Fibroblast of lung (primary cell): Measurements from ENCODE around the gene CPNE4. TPM values are rescaled to one million over a fixed set of nuclear protein-coding genes. Genes with fewer than 3 reads are reported as not detected.

ENCODE experiments used
- DNase-seq, 2 donors: peaks; one replicate each; pipeline versions ENCODE4 v3.0.0 to v3.0.0-alpha.2; 2010; ENCODE audit warnings: low read depth in 2 of 2
- H2AFZ ChIP-seq: 2 replicates; pipeline ENCODE4 v1.5.1; 2012; ENCODE audit warnings: low read length, control low read depth, inconsistent platforms
- H3K27ac ChIP-seq: 2 replicates; pipeline ENCODE4 v1.5.1; 2011; ENCODE audit warnings: low read length, control low read depth; ENCODE audit not compliant: insufficient read depth
- H3K27me3 ChIP-seq: 2 replicates; pipeline ENCODE4 v1.5.1; 2011; ENCODE audit warnings: mild to moderate bottlenecking, low read length; ENCODE audit not compliant: control insufficient read depth, insufficient read depth
- H3K36me3 ChIP-seq: 2 replicates; pipeline ENCODE4 v1.5.1; 2011; ENCODE audit warnings: low read length; ENCODE audit not compliant: control insufficient read depth, insufficient read depth
- H3K4me1 ChIP-seq: 2 replicates; pipeline ENCODE4 v1.5.1; 2011; ENCODE audit warnings: low read length; ENCODE audit not compliant: control insufficient read depth, insufficient read depth; ENCODE audit errors: extremely low read depth
- H3K4me2 ChIP-seq: 2 replicates; pipeline ENCODE4 v1.5.1; 2011; ENCODE audit warnings: low read length, control low read depth; ENCODE audit not compliant: insufficient read depth; ENCODE audit errors: extremely low read depth
- H3K4me3 ChIP-seq, 4 experiments: fragments of 200-600 bp in 1 of 4; sonication (generic) in 1 of 4; replicated peaks in 1 of 4; 2 replicates each; pipeline ENCODE4 v1.5.1; 2011 to 2016; ENCODE audit warnings: low read length in 4 of 4, low read depth in 3 of 4, mild to moderate bottlenecking in 3 of 4, control low read depth in 2 of 4, inconsistent platforms in 1 of 4, mixed read lengths in 1 of 4; ENCODE audit not compliant: insufficient read depth in 1 of 4; ENCODE audit errors: control extremely low read depth in 1 of 4
- H3K79me2 ChIP-seq: 2 replicates; pipeline ENCODE4 v1.5.1; 2012; ENCODE audit warnings: mild to moderate bottlenecking, low read length, inconsistent platforms; ENCODE audit not compliant: control insufficient read depth, insufficient read depth
- H3K9ac ChIP-seq: 2 replicates; pipeline ENCODE4 v1.5.1; 2011; ENCODE audit warnings: mild to moderate bottlenecking, low read length, control low read depth; ENCODE audit not compliant: insufficient read depth
- H3K9me3 ChIP-seq: 2 replicates; pipeline ENCODE4 v1.5.1; 2012; ENCODE audit warnings: low read depth, low read length; ENCODE audit not compliant: control insufficient read depth, insufficient read depth
- H4K20me1 ChIP-seq: 2 replicates; pipeline ENCODE4 v1.5.1; 2011; ENCODE audit warnings: low read length; ENCODE audit not compliant: control insufficient read depth, insufficient read depth; ENCODE audit errors: extremely low read depth
- EZH2 ChIP-seq: IDR thresholded peaks from 2 replicates; pipeline ENCODE4 v1.5.1; 2012; ENCODE audit warnings: low read length, control low read depth, mild to moderate bottlenecking; ENCODE audit errors: missing control alignments
- polyA plus RNA-seq, 2 donors: library from polyadenylated mRNA; depleted of rRNA in 1 of 2; stranded (reverse) in 1 of 2; unstranded in 1 of 2; fragments of >200 nt; gene quantifications; 2 replicates each; pipeline ENCODE4 v1.2.1, GENCODE V29; 2011 to 2012; ENCODE audit warnings: missing spikeins in 1 of 2
- total RNA-seq: library from RNA; depleted of rRNA; stranded (reverse); fragments of >200 nt; gene quantifications from 2 replicates; pipeline ENCODE4 v1.2.1, GENCODE V29; 2014
- TF ChIP-seq, protein P1 (sequence below), 2 donors: IDR thresholded peaks in 1 of 2; conservative IDR thresholded peaks in 1 of 2; 1 replicate in 1 of 2; 2 replicates in 1 of 2; pipeline ENCODE4 v1.5.1; 2011 to 2012; ENCODE audit warnings: low read length in 2 of 2, control low read depth in 1 of 2, inconsistent platforms in 1 of 2, low read depth in 1 of 2, mild to moderate bottlenecking in 1 of 2

CPNE4 gene
- total and polyA plus RNA-seq, 2 donors (not counting 1 experiment from before 2014, with no cell fraction given): 0.17 TPM; not detected in 1

DNA sequence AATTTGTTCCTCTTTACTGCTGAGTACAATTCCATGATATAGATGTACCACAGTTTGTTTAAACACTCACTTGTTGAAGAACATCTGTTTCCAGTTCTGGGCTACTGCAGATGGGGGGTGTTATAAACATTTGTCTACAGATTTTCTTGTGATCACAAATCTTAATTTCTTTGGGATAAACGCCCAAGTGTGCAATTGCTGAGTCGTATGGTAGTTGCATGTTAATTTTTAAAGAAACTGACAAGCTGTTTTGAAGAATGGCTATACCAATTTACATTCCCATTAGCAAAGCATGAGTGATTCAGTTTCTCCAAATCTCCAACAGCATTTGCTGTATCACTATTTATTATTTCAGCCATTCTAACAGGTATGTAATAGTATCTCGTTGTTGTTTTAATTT lies 290.0 kb downstream of the CPNE4 start:
- no peaks in the 10 kb centered on the region for H3K27me3 ChIP-seq
- no peaks in the 10 kb centered on the region for H3K36me3 ChIP-seq
- H3K4me2 ChIP-seq: no peak overlapping the region
- H3K9ac ChIP-seq: no peak overlapping the region
- TF ChIP-seq EZH2: no peak
- TF ChIP-seq, protein P1, sequence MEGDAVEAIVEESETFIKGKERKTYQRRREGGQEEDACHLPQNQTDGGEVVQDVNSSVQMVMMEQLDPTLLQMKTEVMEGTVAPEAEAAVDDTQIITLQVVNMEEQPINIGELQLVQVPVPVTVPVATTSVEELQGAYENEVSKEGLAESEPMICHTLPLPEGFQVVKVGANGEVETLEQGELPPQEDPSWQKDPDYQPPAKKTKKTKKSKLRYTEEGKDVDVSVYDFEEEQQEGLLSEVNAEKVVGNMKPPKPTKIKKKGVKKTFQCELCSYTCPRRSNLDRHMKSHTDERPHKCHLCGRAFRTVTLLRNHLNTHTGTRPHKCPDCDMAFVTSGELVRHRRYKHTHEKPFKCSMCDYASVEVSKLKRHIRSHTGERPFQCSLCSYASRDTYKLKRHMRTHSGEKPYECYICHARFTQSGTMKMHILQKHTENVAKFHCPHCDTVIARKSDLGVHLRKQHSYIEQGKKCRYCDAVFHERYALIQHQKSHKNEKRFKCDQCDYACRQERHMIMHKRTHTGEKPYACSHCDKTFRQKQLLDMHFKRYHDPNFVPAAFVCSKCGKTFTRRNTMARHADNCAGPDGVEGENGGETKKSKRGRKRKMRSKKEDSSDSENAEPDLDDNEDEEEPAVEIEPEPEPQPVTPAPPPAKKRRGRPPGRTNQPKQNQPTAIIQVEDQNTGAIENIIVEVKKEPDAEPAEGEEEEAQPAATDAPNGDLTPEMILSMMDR (conservative IDR thresholded peaks at IDR 0.05 in 1 of 2, IDR thresholded peaks at IDR 0.05 in 1 of 2; ENCODE audit: low read depth in 1 of 2, low read length in 2 of 2): no peak
- no peak overlapping the region for H3K27ac ChIP-seq
- H3K4me1 ChIP-seq: no peaks in the 10 kb centered on the region
- H4K20me1 ChIP-seq: no peaks in the 10 kb centered on the region
- no peak overlapping the region for H3K4me3 ChIP-seq
- no peaks in the 10 kb centered on the region for H3K9me3 ChIP-seq
- H3K79me2 ChIP-seq: no peaks in the 10 kb centered on the region
- no peak for DNase-seq
- no peak overlapping the region for H2AFZ ChIP-seq

DNA sequence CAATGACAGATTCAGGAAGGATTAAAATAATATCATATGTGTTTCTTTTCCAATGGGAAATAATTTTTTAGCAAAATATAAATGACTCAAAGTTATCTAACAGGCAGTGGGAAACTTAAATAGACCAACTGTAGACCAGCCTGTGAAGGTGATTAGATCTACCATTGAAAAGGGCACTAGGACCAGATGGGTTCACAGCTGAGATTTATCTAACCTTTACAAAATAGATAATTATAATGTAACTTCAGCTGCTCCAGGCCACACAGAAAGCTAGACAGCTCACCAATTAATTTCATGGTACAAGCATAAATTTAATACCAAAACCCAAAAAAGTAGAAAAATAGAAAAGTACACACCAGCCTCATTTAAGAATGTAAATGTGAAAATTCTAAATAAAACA lies 291.7 kb downstream of the CPNE4 start:
- Histone ChIP-seq H4K20me1 (no peaks in the 10 kb centered on the region), H3K4me1 (no peaks in the 10 kb centered on the region), H3K36me3 (no peaks in the 10 kb centered on the region), H2AFZ (no peak overlapping the region), H3K79me2 (no peaks in the 10 kb centered on the region), H3K9me3 (no peaks in the 10 kb centered on the region), H3K27me3 (no peaks in the 10 kb centered on the region), H3K4me3 (no peak overlapping the region), H3K9ac (no peak overlapping the region), H3K27ac (no peak overlapping the region), H3K4me2 (no peak overlapping the region)
- DNase-seq: no peak
- TF ChIP-seq EZH2: no peak
- TF ChIP-seq, protein P1 (conservative IDR thresholded peaks at IDR 0.05 in 1 of 2, IDR thresholded peaks at IDR 0.05 in 1 of 2; ENCODE audit: low read depth in 1 of 2, low read length in 2 of 2): no peak

DNA sequence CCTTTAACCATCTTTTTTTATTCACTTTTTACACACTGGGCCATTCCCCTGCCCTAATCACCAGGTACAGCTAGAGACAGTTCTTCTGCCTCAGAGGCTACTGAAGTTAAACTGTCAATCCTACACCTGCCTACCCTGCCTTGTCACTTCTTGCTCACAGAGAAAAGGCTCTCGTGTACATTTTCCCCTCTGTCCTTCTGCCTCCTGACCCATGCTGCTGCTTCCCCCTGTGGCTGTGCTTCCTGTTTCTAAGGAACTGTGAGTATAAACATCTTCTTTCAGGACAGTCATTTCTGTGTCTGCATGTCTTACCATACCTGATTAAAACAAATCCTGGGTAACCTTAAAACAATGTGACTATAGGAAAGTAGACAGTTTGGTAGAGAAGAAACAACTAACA lies 295.6 kb downstream of the CPNE4 start:
- H3K27ac ChIP-seq: no peak overlapping the region
- no peaks in the 10 kb centered on the region for H4K20me1 ChIP-seq
- no peak for TF ChIP-seq EZH2
- TF ChIP-seq, protein P1 (conservative IDR thresholded peaks at IDR 0.05 in 1 of 2, IDR thresholded peaks at IDR 0.05 in 1 of 2; ENCODE audit: low read depth in 1 of 2, low read length in 2 of 2): no peak
- no peak overlapping the region for H3K4me3 ChIP-seq
- H3K4me2 ChIP-seq: no peak overlapping the region
- no peaks in the 10 kb centered on the region for H3K9me3 ChIP-seq
- no peaks in the 10 kb centered on the region for H3K79me2 ChIP-seq
- no peak overlapping the region for H3K9ac ChIP-seq
- no peaks in the 10 kb centered on the region for H3K4me1 ChIP-seq
- H3K36me3 ChIP-seq: no peaks in the 10 kb centered on the region
- H3K27me3 ChIP-seq: no peaks in the 10 kb centered on the region
- DNase-seq: no peak
- no peak overlapping the region for H2AFZ ChIP-seq
